IMR-90 (cell line): ENCODE measurements around the gene PLXNA4.

ENCODE experiments used
- CHD1 ChIP-seq: IDR thresholded peaks from 2 replicates; pipeline ENCODE4 v1.6.1; 2012; ENCODE audit warnings: low read depth, low read length, improper control_type of control experiment
- POLR2A ChIP-seq: IDR thresholded peaks from 2 replicates; pipeline ENCODE4 v1.6.1; 2012; ENCODE audit warnings: mild to moderate bottlenecking, low read depth, low read length
- RAD21 ChIP-seq: IDR thresholded peaks from 2 replicates; pipeline ENCODE4 v1.6.1; 2012; ENCODE audit warnings: low read length, improper control_type of control experiment
- RFX5 ChIP-seq: IDR thresholded peaks from 2 replicates; pipeline ENCODE4 v1.8.0; 2012; ENCODE audit warnings: low read depth, mild to moderate bottlenecking, low read length, moderate library complexity
- TF ChIP-seq, protein P1 (sequence below): fragments of 150-350 bp; IDR thresholded peaks from 2 replicates; pipeline ENCODE4 v1.6.1; 2017; ENCODE audit warnings: mild to moderate bottlenecking, antibody characterized with exemption, low read length, low read depth
- TF ChIP-seq, protein P2 (sequence below): conservative IDR thresholded peaks from 2 replicates; pipeline ENCODE4 v1.5.1; 2012; ENCODE audit warnings: mild to moderate bottlenecking, low read depth, low read length, improper control_type of control experiment
- TF ChIP-seq, protein P3 (sequence below): fragments of 150-350 bp; IDR thresholded peaks from 2 replicates; pipeline ENCODE4 v1.6.1; 2016; ENCODE audit warnings: low read depth, mild to moderate bottlenecking, low read length, moderate library complexity, borderline replicate concordance

DNA sequence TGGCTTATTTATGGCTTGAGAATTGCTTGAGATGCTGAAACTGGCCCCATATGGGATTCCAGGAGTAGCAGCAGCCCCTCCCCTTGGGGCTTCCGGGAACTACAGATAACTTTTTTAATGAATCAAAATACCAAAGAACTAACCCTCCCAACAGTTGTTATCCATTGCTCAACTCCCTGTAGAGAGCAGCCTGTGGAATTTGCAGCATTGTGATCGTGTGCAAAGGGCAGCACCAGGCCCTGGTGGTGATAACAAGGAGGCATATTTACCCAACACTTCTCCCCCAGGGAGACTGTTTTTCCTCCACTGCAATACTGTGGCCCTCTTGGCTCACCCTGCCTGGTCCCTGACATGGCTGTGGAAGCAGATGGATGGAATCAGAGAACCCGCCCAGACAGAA, 196.2 kb downstream of the PLXNA4 start:
- TF ChIP-seq, protein P1, sequence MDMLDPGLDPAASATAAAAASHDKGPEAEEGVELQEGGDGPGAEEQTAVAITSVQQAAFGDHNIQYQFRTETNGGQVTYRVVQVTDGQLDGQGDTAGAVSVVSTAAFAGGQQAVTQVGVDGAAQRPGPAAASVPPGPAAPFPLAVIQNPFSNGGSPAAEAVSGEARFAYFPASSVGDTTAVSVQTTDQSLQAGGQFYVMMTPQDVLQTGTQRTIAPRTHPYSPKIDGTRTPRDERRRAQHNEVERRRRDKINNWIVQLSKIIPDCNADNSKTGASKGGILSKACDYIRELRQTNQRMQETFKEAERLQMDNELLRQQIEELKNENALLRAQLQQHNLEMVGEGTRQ: no peak
- TF ChIP-seq, protein P2, sequence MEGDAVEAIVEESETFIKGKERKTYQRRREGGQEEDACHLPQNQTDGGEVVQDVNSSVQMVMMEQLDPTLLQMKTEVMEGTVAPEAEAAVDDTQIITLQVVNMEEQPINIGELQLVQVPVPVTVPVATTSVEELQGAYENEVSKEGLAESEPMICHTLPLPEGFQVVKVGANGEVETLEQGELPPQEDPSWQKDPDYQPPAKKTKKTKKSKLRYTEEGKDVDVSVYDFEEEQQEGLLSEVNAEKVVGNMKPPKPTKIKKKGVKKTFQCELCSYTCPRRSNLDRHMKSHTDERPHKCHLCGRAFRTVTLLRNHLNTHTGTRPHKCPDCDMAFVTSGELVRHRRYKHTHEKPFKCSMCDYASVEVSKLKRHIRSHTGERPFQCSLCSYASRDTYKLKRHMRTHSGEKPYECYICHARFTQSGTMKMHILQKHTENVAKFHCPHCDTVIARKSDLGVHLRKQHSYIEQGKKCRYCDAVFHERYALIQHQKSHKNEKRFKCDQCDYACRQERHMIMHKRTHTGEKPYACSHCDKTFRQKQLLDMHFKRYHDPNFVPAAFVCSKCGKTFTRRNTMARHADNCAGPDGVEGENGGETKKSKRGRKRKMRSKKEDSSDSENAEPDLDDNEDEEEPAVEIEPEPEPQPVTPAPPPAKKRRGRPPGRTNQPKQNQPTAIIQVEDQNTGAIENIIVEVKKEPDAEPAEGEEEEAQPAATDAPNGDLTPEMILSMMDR: no peak
- TF ChIP-seq RFX5 (no peak), POLR2A (no peak), CHD1 (no peak), RAD21 (no peak)
- TF ChIP-seq, protein P3, sequence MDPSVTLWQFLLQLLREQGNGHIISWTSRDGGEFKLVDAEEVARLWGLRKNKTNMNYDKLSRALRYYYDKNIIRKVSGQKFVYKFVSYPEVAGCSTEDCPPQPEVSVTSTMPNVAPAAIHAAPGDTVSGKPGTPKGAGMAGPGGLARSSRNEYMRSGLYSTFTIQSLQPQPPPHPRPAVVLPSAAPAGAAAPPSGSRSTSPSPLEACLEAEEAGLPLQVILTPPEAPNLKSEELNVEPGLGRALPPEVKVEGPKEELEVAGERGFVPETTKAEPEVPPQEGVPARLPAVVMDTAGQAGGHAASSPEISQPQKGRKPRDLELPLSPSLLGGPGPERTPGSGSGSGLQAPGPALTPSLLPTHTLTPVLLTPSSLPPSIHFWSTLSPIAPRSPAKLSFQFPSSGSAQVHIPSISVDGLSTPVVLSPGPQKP: no peak
